Neural cell (in vitro differentiated cells): Measurements from ENCODE around the gene APCDD1.

Experiments
- TAF1 ChIP-seq: IDR thresholded peaks from 2 replicates; pipeline ENCODE4 v1.6.1; 2012; ENCODE audit warnings: low read depth
- TF ChIP-seq, protein P1 (sequence below): fragments of 450-650 bp; IDR thresholded peaks from 2 replicates; pipeline ENCODE4 v1.5.1; 2014; ENCODE audit warnings: antibody characterized with exemption, mild to moderate bottlenecking, moderate library complexity; ENCODE audit not compliant: poor library complexity, severe bottlenecking

DNA sequence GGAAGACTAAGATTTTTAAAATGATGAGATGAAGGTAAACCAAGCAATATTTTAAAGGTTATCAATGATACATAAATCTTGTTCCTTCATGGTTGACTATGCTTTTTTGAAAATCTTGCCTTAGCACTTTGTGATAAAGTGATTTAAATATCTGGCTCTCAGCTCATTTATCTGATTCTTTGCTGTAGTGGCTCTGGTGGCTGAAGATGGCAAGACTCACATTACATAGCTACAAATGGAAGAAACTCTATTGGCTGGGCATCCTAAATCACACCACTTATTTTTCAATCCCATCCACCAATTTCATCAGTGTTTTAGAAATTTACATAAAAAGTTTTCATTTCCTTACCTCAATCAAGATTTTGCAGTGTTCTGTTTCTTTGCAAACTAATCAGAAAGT, 16.6 kb upstream of the APCDD1 start:
- no peak for TF ChIP-seq TAF1
- TF ChIP-seq, protein P1, sequence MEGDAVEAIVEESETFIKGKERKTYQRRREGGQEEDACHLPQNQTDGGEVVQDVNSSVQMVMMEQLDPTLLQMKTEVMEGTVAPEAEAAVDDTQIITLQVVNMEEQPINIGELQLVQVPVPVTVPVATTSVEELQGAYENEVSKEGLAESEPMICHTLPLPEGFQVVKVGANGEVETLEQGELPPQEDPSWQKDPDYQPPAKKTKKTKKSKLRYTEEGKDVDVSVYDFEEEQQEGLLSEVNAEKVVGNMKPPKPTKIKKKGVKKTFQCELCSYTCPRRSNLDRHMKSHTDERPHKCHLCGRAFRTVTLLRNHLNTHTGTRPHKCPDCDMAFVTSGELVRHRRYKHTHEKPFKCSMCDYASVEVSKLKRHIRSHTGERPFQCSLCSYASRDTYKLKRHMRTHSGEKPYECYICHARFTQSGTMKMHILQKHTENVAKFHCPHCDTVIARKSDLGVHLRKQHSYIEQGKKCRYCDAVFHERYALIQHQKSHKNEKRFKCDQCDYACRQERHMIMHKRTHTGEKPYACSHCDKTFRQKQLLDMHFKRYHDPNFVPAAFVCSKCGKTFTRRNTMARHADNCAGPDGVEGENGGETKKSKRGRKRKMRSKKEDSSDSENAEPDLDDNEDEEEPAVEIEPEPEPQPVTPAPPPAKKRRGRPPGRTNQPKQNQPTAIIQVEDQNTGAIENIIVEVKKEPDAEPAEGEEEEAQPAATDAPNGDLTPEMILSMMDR, result no peak
